ENCODE measurements around the gene SNAPC3. TPM values are rescaled to one million over a fixed set of nuclear protein-coding genes. Genes with fewer than 3 reads are reported as not detected.

SNAPC3 gene
- total RNA-seq, 1 experiment from 2014 or later: 28.0 TPM

- H2AK5ac ChIP-seq (ENCODE audit: insufficient read length, low read length): no peak overlapping the region
- no CpG with 5 or more reads among the region's 1 CpG for WGBS (ENCODE audit: extremely low coverage, insufficient read length, low lambda C conversion rate)
- H4K8ac ChIP-seq (replicated peaks; ENCODE audit: insufficient read length, low read depth, low read length): no peak overlapping the region
- Mint-ChIP-seq H3K9me3 (no peaks in the 10 kb centered on the region), H3K36me3 (ENCODE audit: insufficient read depth in 1 of 3, low read depth in 3 of 3) (peaks cover 43 to 81% (median 79%) of the 10 kb centered on the region in 3 experiments; a peak in 6 of 7 replicates), H3K4me3 (no peak overlapping the region), H3K4me1 (peaks cover 9 to 20% of the 10 kb centered on the region in 2 experiments), H3K27me3 (ENCODE audit: low read depth) (no peaks in the 10 kb centered on the region), H3K27ac (peak overlapping the region in 1 of 3 experiments; percentile 38; a peak in 2 of 7 replicates)
- no peak overlapping the region for H3K4ac ChIP-seq (ENCODE audit: low read depth, low read length)
- TF ChIP-seq, protein P1, sequence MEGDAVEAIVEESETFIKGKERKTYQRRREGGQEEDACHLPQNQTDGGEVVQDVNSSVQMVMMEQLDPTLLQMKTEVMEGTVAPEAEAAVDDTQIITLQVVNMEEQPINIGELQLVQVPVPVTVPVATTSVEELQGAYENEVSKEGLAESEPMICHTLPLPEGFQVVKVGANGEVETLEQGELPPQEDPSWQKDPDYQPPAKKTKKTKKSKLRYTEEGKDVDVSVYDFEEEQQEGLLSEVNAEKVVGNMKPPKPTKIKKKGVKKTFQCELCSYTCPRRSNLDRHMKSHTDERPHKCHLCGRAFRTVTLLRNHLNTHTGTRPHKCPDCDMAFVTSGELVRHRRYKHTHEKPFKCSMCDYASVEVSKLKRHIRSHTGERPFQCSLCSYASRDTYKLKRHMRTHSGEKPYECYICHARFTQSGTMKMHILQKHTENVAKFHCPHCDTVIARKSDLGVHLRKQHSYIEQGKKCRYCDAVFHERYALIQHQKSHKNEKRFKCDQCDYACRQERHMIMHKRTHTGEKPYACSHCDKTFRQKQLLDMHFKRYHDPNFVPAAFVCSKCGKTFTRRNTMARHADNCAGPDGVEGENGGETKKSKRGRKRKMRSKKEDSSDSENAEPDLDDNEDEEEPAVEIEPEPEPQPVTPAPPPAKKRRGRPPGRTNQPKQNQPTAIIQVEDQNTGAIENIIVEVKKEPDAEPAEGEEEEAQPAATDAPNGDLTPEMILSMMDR (conservative IDR thresholded peaks at IDR 0.05): no peak
- H3K27ac ChIP-seq (ENCODE audit: insufficient read length, low read depth, low read length): no peak overlapping the region
- no peak for DNase-seq
- H3K23me2 ChIP-seq (ENCODE audit: insufficient read length, low read depth, low read length, poor library complexity, severe bottlenecking): no peaks in the 10 kb centered on the region
- no peak overlapping the region for H3K14ac ChIP-seq (ENCODE audit: insufficient read depth, low read length)
- no peaks in the 10 kb centered on the region; the same call in 1 of the 2 replicates for H3K79me2 ChIP-seq (ENCODE audit: insufficient read depth, low read length)
- no peak overlapping the region for H3K18ac ChIP-seq (ENCODE audit: insufficient read length, low read depth, low read length)
- no peaks in the 10 kb centered on the region for H3K9me3 ChIP-seq (ENCODE audit: control insufficient read depth, low read depth, low read length)
- H2BK12ac ChIP-seq (ENCODE audit: insufficient read length, low read depth, low read length): no peak overlapping the region
- H3K23ac ChIP-seq (ENCODE audit: insufficient read length, low read depth, low read length): no peak overlapping the region
- H3K9ac ChIP-seq (ENCODE audit: extremely low read depth, insufficient read length, low read length): no peak overlapping the region
- no peak overlapping the region for H3K4me2 ChIP-seq (ENCODE audit: insufficient read depth, insufficient read length, low read length)
- H3K27me3 ChIP-seq (ENCODE audit: insufficient read depth, low read length): no peaks in the 10 kb centered on the region
- H4K20me1 ChIP-seq (ENCODE audit: control insufficient read depth, insufficient read depth, insufficient read length): no peaks in the 10 kb centered on the region
- no peaks in the 10 kb centered on the region for H3K4me1 ChIP-seq (ENCODE audit: insufficient read depth, low read length)
- no peak overlapping the region for H2BK120ac ChIP-seq (ENCODE audit: low read depth, low read length, poor library complexity, severe bottlenecking)
- H3K79me1 ChIP-seq (ENCODE audit: insufficient read depth, low read depth, low read length, poor library complexity, severe bottlenecking): peaks cover 2% of the 10 kb centered on the region
- H3T11ph ChIP-seq (ENCODE audit: low read length): no peak overlapping the region
- H2AFZ ChIP-seq (ENCODE audit: low read length): no peak overlapping the region
- H4K5ac ChIP-seq (ENCODE audit: insufficient read length, low read depth, low read length): no peak overlapping the region
- H2BK15ac ChIP-seq (ENCODE audit: low read depth, low read length): no peak overlapping the region
- no peak overlapping the region for H3K56ac ChIP-seq (ENCODE audit: insufficient read length, low read depth, low read length)
- no peak overlapping the region for H4K91ac ChIP-seq (ENCODE audit: insufficient read length, low read depth, low read length)
- no peak overlapping the region for H2BK5ac ChIP-seq (ENCODE audit: insufficient read length, low read length)
- H2BK20ac ChIP-seq (ENCODE audit: low read depth, low read length, poor library complexity, severe bottlenecking): no peak overlapping the region
Observed at GRCh38 chr9:15482146-15482545, 59.5 kb downstream of the SNAPC3 start.

All from H9 (cell line).